Brain microvascular endothelial cell (primary cell): ENCODE data around the gene ANKRD9.

ENCODE experiments used
- DNase-seq: peaks from one replicate; pipeline ENCODE4 v3.0.0-alpha.2; 2020
- H3K27ac ChIP-seq: fragments of 250-450 bp; sonication (Bioruptor Pico); 2 replicates; pipeline ENCODE4 v1.5.1; 2020; ENCODE audit warnings: mild to moderate bottlenecking, moderate library complexity
- H3K27me3 ChIP-seq: fragments of 250-450 bp; sonication (Bioruptor Pico); replicated peaks from 2 replicates; pipeline ENCODE4 v1.5.1; 2020; ENCODE audit warnings: mild to moderate bottlenecking
- H3K36me3 ChIP-seq: fragments of 250-450 bp; sonication (Bioruptor Pico); replicated peaks from 2 replicates; pipeline ENCODE4 v1.5.1; 2020; ENCODE audit warnings: mild to moderate bottlenecking
- H3K4me3 ChIP-seq: 2 replicates; pipeline ENCODE4 v1.5.1; 2011; ENCODE audit warnings: low read depth, mild to moderate bottlenecking, control low read depth, low read length, moderate library complexity
- CTCF ChIP-seq: IDR thresholded peaks from 2 replicates; pipeline ENCODE4 v1.5.1; 2011; ENCODE audit warnings: low read depth, mild to moderate bottlenecking, moderate library complexity, low read length, control low read depth, inconsistent platforms; ENCODE audit errors: missing control alignments
- in situ Hi-C: cut with HindIII; loops from 2 replicates; pipeline ENCODE4 v1.10.0; 2017; ENCODE audit warnings: low sequenced_read_pairs, low pct_ligation_motif_present

Gene ANKRD9

GRCh38 chr14:102505775-102506625 lies 3.6 kb downstream of the ANKRD9 start:
- Histone ChIP-seq H3K27me3 (no peaks in the 10 kb centered on the region), H3K4me3 (no peak overlapping the region), H3K36me3 (no peaks in the 10 kb centered on the region), H3K27ac (no peak overlapping the region)
- no peak for TF ChIP-seq CTCF
- in situ Hi-C loops, result no loop called here
- no peak for DNase-seq

GRCh38 chr14:102505000-102505619 lies 4.5 kb downstream of the ANKRD9 start:
- Histone ChIP-seq H3K36me3 (no peaks in the 10 kb centered on the region), H3K27me3 (no peaks in the 10 kb centered on the region), H3K27ac (no peak overlapping the region), H3K4me3 (no peak overlapping the region)
- TF ChIP-seq CTCF, result no peak
- in situ Hi-C loops, result no loop called here
- DNase-seq, result no peak

- TF ChIP-seq CTCF, result no peak
- in situ Hi-C loops, result no loop called here
- Histone ChIP-seq H3K4me3 (no peak overlapping the region), H3K36me3 (no peaks in the 10 kb centered on the region), H3K27ac (no peak overlapping the region), H3K27me3 (no peaks in the 10 kb centered on the region)
- DNase-seq, result no peak
Measured at GRCh38 chr14:102504328-102504999, 5.1 kb downstream of the ANKRD9 start.

DNA sequence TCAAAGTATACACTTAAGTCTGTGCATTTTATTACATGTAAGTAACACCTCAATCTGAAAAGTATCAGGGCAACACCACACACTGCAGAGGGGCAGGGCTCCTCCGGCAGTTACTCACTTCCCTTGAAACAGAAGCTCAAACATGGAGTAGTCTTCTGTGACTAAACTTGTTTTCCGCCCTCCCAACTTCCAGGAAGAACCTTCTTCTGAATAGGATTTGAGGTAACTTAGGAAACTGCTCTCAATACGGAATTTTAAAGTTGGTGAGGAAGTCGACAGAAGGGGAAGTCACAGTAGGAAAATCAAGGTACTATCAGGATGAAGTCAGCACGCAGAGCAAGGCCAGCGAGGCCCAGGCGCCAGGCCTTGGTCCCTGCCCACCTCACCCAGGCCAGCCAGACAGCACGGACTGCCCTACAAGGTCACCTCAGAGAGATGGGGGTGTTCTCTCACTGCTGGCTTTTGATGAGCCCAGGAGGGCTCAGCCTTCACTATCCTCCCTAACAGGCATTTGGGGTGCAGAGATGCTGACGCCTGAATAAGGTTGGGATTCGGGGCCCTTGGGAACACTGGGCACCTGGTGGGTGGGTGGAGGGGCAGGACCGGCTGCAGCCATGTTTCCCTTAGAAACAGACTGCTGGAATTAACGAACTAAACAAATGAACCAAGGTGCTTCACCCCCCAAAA lies 5.8 kb downstream of the ANKRD9 start:
- TF ChIP-seq CTCF, result no peak
- no peaks in the 10 kb centered on the region for H3K27me3 ChIP-seq
- H3K4me3 ChIP-seq, result no peak overlapping the region
- DNase-seq, result no peak
- peaks cover under 1% of the 10 kb centered on the region for H3K36me3 ChIP-seq
- in situ Hi-C loops, result no loop called here
- H3K27ac ChIP-seq, result no peak overlapping the region

- in situ Hi-C loops, result no loop called here
- no peaks in the 10 kb centered on the region for H3K27me3 ChIP-seq
- no peak for DNase-seq
- TF ChIP-seq CTCF, result no peak
- no peak overlapping the region for H3K27ac ChIP-seq
- H3K4me3 ChIP-seq, result no peak overlapping the region
- H3K36me3 ChIP-seq, result peaks cover 10% of the 10 kb centered on the region
Measured at GRCh38 chr14:102502571-102502970, 7.0 kb downstream of the ANKRD9 start.
